ENCODE measurements around the gene VPS25.
"Not testable (repeated sequence)": the region's sequence is repeated elsewhere in the genome, so short reads cannot be mapped to it uniquely, and the experiment has no call there.

The VPS25 gene

GRCh38 chr17:42773290-42774035 lies at the start of gene VPS25:
Gene VPS25 (plus strand): TSS chr17:42773449. CDS start chr17:42773476, 27 bp downstream.
- DNase-seq = peak; percentile 73 to 97 (median 83)
- intact Hi-C loops (cut with DNase I) = no loop called here

- no peak for DNase-seq
Observed at GRCh38 chr17:42723636-42724035, 49.6 kb upstream of the VPS25 start.

GRCh38 chr17:42725143-42725542 lies 48.1 kb upstream of the VPS25 start:
- intact Hi-C loops (cut with DNase I) = loop anchor here (10.0 kb wide), 1 partner anchor 100 kb away; the partner anchor contains the start of gene BECN1
- no peak for DNase-seq

More at GRCh38 chr17:42723636-42724035, 49.6 kb upstream of the VPS25 start:
- intact Hi-C loops (cut with DNase I) = loop anchor here (10.0 kb wide), 1 partner anchor 101 kb away; the partner anchor contains the start of gene BECN1

- DNase-seq = no peak
- intact Hi-C loops (cut with DNase I) = no loop called here
Observed at GRCh38 chr17:42740699-42741098, 32.5 kb upstream of the VPS25 start.

GRCh38 chr17:42742916-42743315 lies 30.3 kb upstream of the VPS25 start:
- intact Hi-C loops (cut with DNase I); DNase-seq: not testable (repeated sequence)

GRCh38 chr17:42743595-42744282 lies 29.5 kb upstream of the VPS25 start:
- intact Hi-C loops (cut with DNase I) = no loop called here
- no peak for DNase-seq

- DNase-seq = peak in 7 of 10 donors; percentile 38 to 84 (median 44)
Observed at GRCh38 chr17:42744283-42744805, 28.9 kb upstream of the VPS25 start.

GRCh38 chr17:42744806-42745617 lies 28.2 kb upstream of the VPS25 start, which contains the start of gene EZH1:
Gene EZH1 (minus strand): TSS chr17:42745040. CDS start chr17:42728941, 16,099 bp downstream.
- DNase-seq = peak; percentile 81 to 98 (median 88)
- intact Hi-C loops (cut with DNase I) = no loop called here

More at GRCh38 chr17:42744283-42744805, 28.9 kb upstream of the VPS25 start:
- intact Hi-C loops (cut with DNase I) = no loop called here

GRCh38 chr17:42748202-42748907 lies 24.9 kb upstream of the VPS25 start:
- no peak for DNase-seq
- intact Hi-C loops (cut with DNase I) = no loop called here

- intact Hi-C loops (cut with DNase I) = no loop called here
- no peak for DNase-seq
Observed at GRCh38 chr17:42748908-42749798, 24.1 kb upstream of the VPS25 start.

GRCh38 chr17:42750739-42751344 lies 22.4 kb upstream of the VPS25 start:
- intact Hi-C loops (cut with DNase I) = no loop called here

GRCh38 chr17:42751628-42752027 lies 21.6 kb upstream of the VPS25 start:
- intact Hi-C loops (cut with DNase I) = no loop called here
- no peak for DNase-seq

More at GRCh38 chr17:42750739-42751344, 22.4 kb upstream of the VPS25 start:
- DNase-seq = no peak

- DNase-seq = no peak
- intact Hi-C loops (cut with DNase I) = no loop called here
Observed at GRCh38 chr17:42754782-42755181, 18.5 kb upstream of the VPS25 start.

GRCh38 chr17:42759982-42760651 lies 13.1 kb upstream of the VPS25 start:
- intact Hi-C loops (cut with DNase I) = no loop called here
- no peak for DNase-seq

GRCh38 chr17:42760652-42761581 lies 12.3 kb upstream of the VPS25 start, which contains the start of gene RAMP2:
Gene RAMP2 (plus strand): TSS chr17:42761227. CDS start chr17:42761262, 35 bp downstream.
- intact Hi-C loops (cut with DNase I) = no loop called here
- DNase-seq = peak in 2 of 10 donors; percentile 76 to 85

- intact Hi-C loops (cut with DNase I) = no loop called here
Observed at GRCh38 chr17:42761638-42762037, 11.6 kb upstream of the VPS25 start.

More at GRCh38 chr17:42761638-42762037, 11.6 kb upstream of the VPS25 start:
- DNase-seq = no peak

All from posterior cingulate gyrus (tissue), 11 donors.